K562 (cell line): ENCODE results near the gene DNAJC6. TPM values are rescaled to one million over a fixed set of nuclear protein-coding genes. Genes with fewer than 3 reads are reported as not detected.
A peak's percentile ranks its signal among the peaks of the same experiment; 100 is the strongest.

ENCODE experiments used
- EZH2 ChIP-seq: IDR thresholded peaks from 2 replicates; pipeline ENCODE4 v1.6.1; 2012; ENCODE audit warnings: low read depth, mild to moderate bottlenecking, inconsistent platforms, low read length, borderline replicate concordance
- FOXM1 ChIP-seq, 2 experiments: fragments of 450-650 bp in 1 of 2; sonication (generic) in 1 of 2; formaldehyde crosslinking in 1 of 2; IDR thresholded peaks; 2 replicates each; pipeline versions ENCODE4 v1.6.1 to v1.9.0; 2017 to 2022; ENCODE audit warnings: low read depth in 2 of 2, mild to moderate bottlenecking in 2 of 2, missing genetic modification reagents in 1 of 2, moderate library complexity in 1 of 2
- MYC ChIP-seq, 2 experiments: fragments of 250-450 bp in 1 of 2; sonication (Bioruptor Pico) in 1 of 2; IDR thresholded peaks; 2 replicates each; pipeline versions ENCODE4 v1.5.1 to v1.6.1; 2012 to 2021; ENCODE audit warnings: low read depth in 2 of 2, borderline replicate concordance in 1 of 2, improper control_type of control experiment in 1 of 2, low read length in 1 of 2, mild to moderate bottlenecking in 1 of 2, moderate library complexity in 1 of 2
- NELFE ChIP-seq: IDR thresholded peaks from 2 replicates; pipeline ENCODE4 v1.6.1; 2011; ENCODE audit warnings: mild to moderate bottlenecking; ENCODE audit not compliant: insufficient read depth, insufficient read length
- NRF1 ChIP-seq, 2 experiments: fragments of 450-650 bp; IDR thresholded peaks in 1 of 2; conservative IDR thresholded peaks in 1 of 2; 2 replicates each; pipeline ENCODE4 v1.6.1; 2014; ENCODE audit warnings: mild to moderate bottlenecking in 2 of 2
- POLR3A ChIP-seq: IDR thresholded peaks from 2 replicates; pipeline ENCODE4 v1.6.1; 2011; ENCODE audit warnings: borderline replicate concordance, mild to moderate bottlenecking, moderate library complexity; ENCODE audit not compliant: insufficient read length, insufficient read depth; ENCODE audit errors: extremely low read depth
- RBM25 ChIP-seq: fragments of 200-400 bp; formaldehyde crosslinking; IDR thresholded peaks from 2 replicates; pipeline ENCODE4 v1.6.1; 2018; ENCODE audit warnings: low read length, low read depth, moderate library complexity; ENCODE audit not compliant: severe bottlenecking
- SAFB2 ChIP-seq: fragments of 200-400 bp; formaldehyde crosslinking; IDR thresholded peaks from 2 replicates; pipeline ENCODE4 v1.6.1; 2018; ENCODE audit warnings: borderline replicate concordance, low read length, low read depth, moderate library complexity; ENCODE audit not compliant: severe bottlenecking
- SMARCB1 ChIP-seq: IDR thresholded peaks from 2 replicates; pipeline ENCODE4 v1.6.1; 2011; ENCODE audit warnings: improper control_type of control experiment, low read depth; ENCODE audit not compliant: insufficient read length
- SRSF1 ChIP-seq: fragments of 200-400 bp; formaldehyde crosslinking; IDR thresholded peaks from 2 replicates; pipeline ENCODE4 v1.6.1; 2017; ENCODE audit warnings: mild to moderate bottlenecking, low read depth, low read length, moderate library complexity
- TAL1 ChIP-seq: fragments of 450-650 bp; IDR thresholded peaks from 2 replicates; pipeline ENCODE4 v1.6.1; 2016; ENCODE audit warnings: mild to moderate bottlenecking
- U2AF2 ChIP-seq: fragments of 200-400 bp; formaldehyde crosslinking; optimal IDR thresholded peaks from 2 replicates; pipeline ENCODE3; 2017; ENCODE audit warnings: low read depth, mild to moderate bottlenecking, low read length
- YY1 ChIP-seq, 3 experiments: IDR thresholded peaks; 2 replicates each; pipeline ENCODE4 v1.6.1; 2011; ENCODE audit warnings: low read length in 2 of 3, mild to moderate bottlenecking in 2 of 3, moderate library complexity in 2 of 3, borderline replicate concordance in 1 of 3, control low read depth in 1 of 3, low read depth in 1 of 3; ENCODE audit not compliant: insufficient read depth in 3 of 3, insufficient replicate concordance in 2 of 3, control insufficient read depth in 1 of 3, insufficient read length in 1 of 3; ENCODE audit errors: extremely low read depth in 1 of 3
- ZNF146 ChIP-seq: IDR thresholded peaks from one replicate; pipeline ENCODE4 v1.6.1; 2018; ENCODE audit warnings: missing compliant biosample characterization; ENCODE audit not compliant: unreplicated experiment
- ZNF23 ChIP-seq: fragments of 250-450 bp; sonication (Bioruptor Pico); IDR thresholded peaks from 2 replicates; pipeline ENCODE4 v1.4.0; 2020; ENCODE audit warnings: mild to moderate bottlenecking
- ZNF431 ChIP-seq: sonication (generic); formaldehyde crosslinking; IDR thresholded peaks from 2 replicates; pipeline ENCODE4 v1.8.0; 2022; ENCODE audit warnings: mild to moderate bottlenecking, missing genetic modification reagents
- ZNF696 ChIP-seq: fragments of 250-450 bp; sonication (Bioruptor Pico); conservative IDR thresholded peaks from 2 replicates; pipeline ENCODE4 v1.4.0; 2020; ENCODE audit warnings: mild to moderate bottlenecking, moderate library complexity
- ZNF764 ChIP-seq: fragments of 250-450 bp; sonication (Bioruptor Pico); IDR thresholded peaks from 2 replicates; pipeline ENCODE4 v1.4.0; 2020; ENCODE audit warnings: low read depth, mild to moderate bottlenecking, moderate library complexity
- polyA plus RNA-seq, 8 experiments: library from polyadenylated mRNA; depleted of rRNA in 4 of 8; stranded (reverse) in 5 of 8; unstranded in 3 of 8; fragments of >200 nt; fragmentation: Nextera tagmentation in 2 of 8; fragmentation: Illumina TruSeq in 1 of 8; extraction: Ambion mirVana in 2 of 8; extraction: Trizol in 1 of 8; gene quantifications; 2 replicates each; pipeline versions ENCODE4 v1.2.1 to v1.2.3, GENCODE V29; 2011 to 2014; ENCODE audit warnings: inconsistent platforms in 1 of 8, missing spikeins in 1 of 8
- total RNA-seq, 7 experiments: library from RNA; depleted of rRNA in 6 of 7; stranded (reverse); fragments of >200 nt in 6 of 7; fragmentation: Illumina TruSeq in 2 of 7; extraction: Trizol in 2 of 7; gene quantifications; 2 replicates each; pipeline versions ENCODE4 v1.2.1 to v1.2.3, GENCODE V29; 2011 to 2021; ENCODE audit warnings: low replicate concordance in 1 of 7
- TF ChIP-seq, protein P1 (sequence below): fragments of 450-650 bp; formaldehyde crosslinking; conservative IDR thresholded peaks from 2 replicates; pipeline ENCODE4 v1.4.0; 2022; ENCODE audit warnings: mild to moderate bottlenecking, missing genetic modification characterization
- TF ChIP-seq, protein P2 (sequence below): fragments of 250-450 bp; sonication (Bioruptor Pico); IDR thresholded peaks from 2 replicates; pipeline ENCODE4 v1.5.0; 2021
- TF ChIP-seq, protein P3 (sequence below): fragments of 250-450 bp; sonication (Bioruptor Pico); IDR thresholded peaks from 2 replicates; pipeline ENCODE4 v1.5.0; 2020; ENCODE audit warnings: mild to moderate bottlenecking, borderline replicate concordance

Gene DNAJC6
- total and polyA plus RNA-seq, 9 of the 15 experiments (the other 6 are each of a cell fraction or from before 2014, with no cell fraction given), result 6.7 to 78.7 (median 28.0) TPM

DNA sequence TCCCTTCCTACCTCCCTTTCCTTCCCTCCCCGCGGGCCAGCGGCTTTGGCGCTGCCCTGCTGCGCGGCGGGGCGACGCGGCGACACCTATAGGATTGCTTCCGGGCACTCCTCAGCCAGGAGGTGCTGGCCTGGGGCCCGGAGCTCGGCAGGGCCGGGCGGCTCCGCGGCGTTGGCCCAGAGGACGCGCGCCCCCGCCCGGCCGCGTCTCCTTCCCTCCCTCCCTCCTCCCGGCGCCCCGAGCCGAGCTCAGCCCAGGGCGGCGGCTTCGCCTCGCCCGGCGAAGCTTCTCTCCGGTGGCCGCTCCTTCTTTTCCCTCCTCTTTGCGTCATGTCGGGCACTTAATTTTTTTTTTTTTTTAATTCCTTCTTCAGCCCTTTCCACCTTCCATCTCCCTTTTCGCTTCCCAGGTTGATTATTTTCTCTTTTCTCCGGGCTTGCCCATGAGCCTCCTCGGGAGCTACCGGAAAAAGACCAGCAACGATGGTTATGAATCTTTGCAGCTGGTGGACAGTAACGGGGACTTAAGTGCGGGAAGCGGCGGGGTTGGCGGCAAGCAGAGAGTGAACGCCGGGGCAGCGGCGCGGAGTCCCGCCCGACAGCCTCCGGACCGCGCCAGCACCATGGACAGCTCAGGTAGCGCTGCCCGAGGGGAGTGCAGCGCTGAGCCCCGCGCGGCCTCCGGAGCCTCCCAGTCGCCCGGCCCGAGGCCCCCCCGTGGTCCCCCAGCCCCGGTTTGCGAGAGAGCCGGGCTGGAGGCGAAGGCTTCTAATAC is at the start of gene DNAJC6 (continued):
- TF ChIP-seq SAFB2 (no peak), SRSF1 (no peak), ZNF764 (CRISPR knock-in tag) (no peak), MYC (IDR thresholded peaks at IDR 0.05; ENCODE audit: low read depth, low read length) (peak; percentile 27; the same call in 1 of the 2 replicates), MYC (CRISPR knock-in tag; IDR thresholded peaks at IDR 0.05; ENCODE audit: borderline replicate concordance, low read depth) (no peak), NELFE (no peak), ZNF146 (no peak), ZNF431 (peak; percentile 83), EZH2 (no peak), POLR3A (no peak), ZNF696 (CRISPR knock-in tag) (no peak), U2AF2 (no peak), FOXM1 (IDR thresholded peaks at IDR 0.05; ENCODE audit: low read depth) (no peak), FOXM1 (CRISPR knock-in tag; IDR thresholded peaks at IDR 0.05; ENCODE audit: low read depth) (0 out of 2 replicates have a peak, but pooled peaks have one; percentile 75), NRF1 (conservative IDR thresholded peaks at IDR 0.05 in 1 of 2, IDR thresholded peaks at IDR 0.05 in 1 of 2) (peak; percentile 58 to 64; a peak in 3 of 4 replicates), YY1 (IDR thresholded peaks at IDR 0.05; ENCODE audit: borderline replicate concordance in 1 of 3, control insufficient read depth in 1 of 3, extremely low read depth in 1 of 3, insufficient read depth in 3 of 3, insufficient read length in 1 of 3, insufficient replicate concordance in 2 of 3, low read depth in 1 of 3, low read length in 2 of 3) (peak in 2 of 3 experiments; percentile 27 to 33), SMARCB1 (peak; percentile 39), RBM25 (peak; percentile 20), ZNF23 (CRISPR knock-in tag) (no peak), TAL1 (no peak)
- TF ChIP-seq, protein P1, sequence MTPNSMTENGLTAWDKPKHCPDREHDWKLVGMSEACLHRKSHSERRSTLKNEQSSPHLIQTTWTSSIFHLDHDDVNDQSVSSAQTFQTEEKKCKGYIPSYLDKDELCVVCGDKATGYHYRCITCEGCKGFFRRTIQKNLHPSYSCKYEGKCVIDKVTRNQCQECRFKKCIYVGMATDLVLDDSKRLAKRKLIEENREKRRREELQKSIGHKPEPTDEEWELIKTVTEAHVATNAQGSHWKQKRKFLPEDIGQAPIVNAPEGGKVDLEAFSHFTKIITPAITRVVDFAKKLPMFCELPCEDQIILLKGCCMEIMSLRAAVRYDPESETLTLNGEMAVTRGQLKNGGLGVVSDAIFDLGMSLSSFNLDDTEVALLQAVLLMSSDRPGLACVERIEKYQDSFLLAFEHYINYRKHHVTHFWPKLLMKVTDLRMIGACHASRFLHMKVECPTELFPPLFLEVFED (CRISPR knock-in tag), result no peak; the same call in 1 of the 2 replicates
- TF ChIP-seq, protein P2, sequence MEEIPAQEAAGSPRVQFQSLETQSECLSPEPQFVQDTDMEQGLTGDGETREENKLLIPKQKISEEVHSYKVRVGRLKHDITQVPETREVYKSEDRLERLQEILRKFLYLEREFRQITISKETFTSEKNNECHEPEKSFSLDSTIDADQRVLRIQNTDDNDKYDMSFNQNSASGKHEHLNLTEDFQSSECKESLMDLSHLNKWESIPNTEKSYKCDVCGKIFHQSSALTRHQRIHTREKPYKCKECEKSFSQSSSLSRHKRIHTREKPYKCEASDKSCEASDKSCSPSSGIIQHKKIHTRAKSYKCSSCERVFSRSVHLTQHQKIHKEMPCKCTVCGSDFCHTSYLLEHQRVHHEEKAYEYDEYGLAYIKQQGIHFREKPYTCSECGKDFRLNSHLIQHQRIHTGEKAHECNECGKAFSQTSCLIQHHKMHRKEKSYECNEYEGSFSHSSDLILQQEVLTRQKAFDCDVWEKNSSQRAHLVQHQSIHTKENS, result no peak
- TF ChIP-seq, protein P3, sequence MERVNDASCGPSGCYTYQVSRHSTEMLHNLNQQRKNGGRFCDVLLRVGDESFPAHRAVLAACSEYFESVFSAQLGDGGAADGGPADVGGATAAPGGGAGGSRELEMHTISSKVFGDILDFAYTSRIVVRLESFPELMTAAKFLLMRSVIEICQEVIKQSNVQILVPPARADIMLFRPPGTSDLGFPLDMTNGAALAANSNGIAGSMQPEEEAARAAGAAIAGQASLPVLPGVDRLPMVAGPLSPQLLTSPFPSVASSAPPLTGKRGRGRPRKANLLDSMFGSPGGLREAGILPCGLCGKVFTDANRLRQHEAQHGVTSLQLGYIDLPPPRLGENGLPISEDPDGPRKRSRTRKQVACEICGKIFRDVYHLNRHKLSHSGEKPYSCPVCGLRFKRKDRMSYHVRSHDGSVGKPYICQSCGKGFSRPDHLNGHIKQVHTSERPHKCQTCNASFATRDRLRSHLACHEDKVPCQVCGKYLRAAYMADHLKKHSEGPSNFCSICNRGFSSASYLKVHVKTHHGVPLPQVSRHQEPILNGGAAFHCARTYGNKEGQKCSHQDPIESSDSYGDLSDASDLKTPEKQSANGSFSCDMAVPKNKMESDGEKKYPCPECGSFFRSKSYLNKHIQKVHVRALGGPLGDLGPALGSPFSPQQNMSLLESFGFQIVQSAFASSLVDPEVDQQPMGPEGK, result no peak
